Measurements from ENCODE around the gene SPO11. TPM values are rescaled to one million over a fixed set of nuclear protein-coding genes. Genes with fewer than 3 reads are reported as not detected.

The SPO11 gene
- total and polyA plus RNA-seq, 9 of the 15 experiments (the other 6 are each of a cell fraction or from before 2014, with no cell fraction given) = not detected

GRCh38 chr20:57322476-57322875, 7.1 kb upstream of the SPO11 start:
- no peak for TF ChIP-seq PBX2 (CRISPR knock-in tag; IDR thresholded peaks at IDR 0.05; ENCODE audit: low read depth)
- no peak for TF ChIP-seq PBX2 (tag; conservative IDR thresholded peaks at IDR 0.05; ENCODE audit: low read depth)
- TF ChIP-seq MYNN (IDR thresholded peaks at IDR 0.05) = no peak
- TF ChIP-seq MYNN (CRISPR knock-in tag; IDR thresholded peaks at IDR 0.05) = no peak
- no peak for TF ChIP-seq EP400 (IDR thresholded peaks at IDR 0.05)
- H3K4me1 ChIP-seq (replicated peaks in 1 of 2; ENCODE audit: control insufficient read depth in 2 of 2, insufficient read depth in 2 of 2, low read length in 2 of 2) = no peaks in the 10 kb centered on the region
- BruUV-seq (replicated peaks) = no TSS peak
- DNase-seq (ENCODE audit: extremely low read depth in 1 of 4, low spot score in 3 of 4) (no peak), FAIRE-seq (no peak), ATAC-seq (no peak)
- no peak overlapping the region for H3K9ac ChIP-seq (ENCODE audit: insufficient read depth in 1 of 2, low read depth in 2 of 2, low read length in 2 of 2)
- H2AFZ ChIP-seq (ENCODE audit: low read depth, low read length) = no peak overlapping the region
- no peaks in the 10 kb centered on the region for H3K9me1 ChIP-seq (ENCODE audit: control insufficient read depth, insufficient read depth, low read length)
- in situ Hi-C loops (cut with MboI) = no loop called here
- no peak overlapping the region for H3K27ac ChIP-seq (ENCODE audit: extremely low read depth, low read depth, low read length)
- no peaks in the 10 kb centered on the region for H3K36me3 ChIP-seq (ENCODE audit: control insufficient read depth, insufficient read depth, low read length)
- no peak overlapping the region for H3K4me2 ChIP-seq (ENCODE audit: insufficient read depth, low read length)
- intact Hi-C loops (cut with micrococcal nuclease) = no loop called here
- peaks cover 4% of the 10 kb centered on the region; the same call in 1 of the 2 replicates for H4K20me1 ChIP-seq (replicated peaks; ENCODE audit: control insufficient read depth, insufficient read depth, low read length)
- peaks cover 38 to 46% of the 10 kb centered on the region in 2 experiments; a peak in 4 of 5 replicates for H3K27me3 ChIP-seq (ENCODE audit: control insufficient read depth in 2 of 2, insufficient read depth in 2 of 2, low read length in 2 of 2)
- ChIA-PET CTCF (ENCODE audit: low intra/inter-chr PET ratio) (no interaction called here), POLR2A (no interaction called here)
- no peaks in the 10 kb centered on the region for H3K9me3 ChIP-seq (replicated peaks; ENCODE audit: control insufficient read depth, insufficient read depth, low read depth, low read length)
- no peaks in the 10 kb centered on the region for H3K79me2 ChIP-seq (ENCODE audit: control insufficient read depth, insufficient read depth, low read length)
- WGBS (ENCODE audit: insufficient coverage, low coverage, missing lambda C conversion rate) = 0% methylated on average over 2 of the region's 2 CpGs
- no peak overlapping the region for H3K4me3 ChIP-seq
